Measurements from ENCODE around the gene SAP25. TPM values are rescaled to one million over a fixed set of nuclear protein-coding genes. Genes with fewer than 3 reads are reported as not detected.
"Not testable (repeated sequence)": the region's sequence is repeated elsewhere in the genome, so short reads cannot be mapped to it uniquely, and the experiment has no call there.

SAP25 gene
- total RNA-seq, 2 donors from 2014 or later, result 5.8 to 6.3 TPM

GRCh38 chr7:100555701-100556100 is 18.0 kb downstream of the SAP25 start:
- no peak overlapping the region for H3K27ac ChIP-seq (ENCODE audit: low read depth, low read length)
- TF ChIP-seq CTCF (conservative IDR thresholded peaks at IDR 0.05), result no peak
- H3K27ac Mint-ChIP-seq, result no peak overlapping the region
- no peak for DNase-seq
- no peaks in the 10 kb centered on the region for H3K9me3 Mint-ChIP-seq
- H3K9ac ChIP-seq (ENCODE audit: extremely low read depth, low read length, poor library complexity, severe bottlenecking), result no peak overlapping the region
- H3K4me1 ChIP-seq (ENCODE audit: control insufficient read depth, insufficient read depth, low read length), result no peaks in the 10 kb centered on the region
- no peak overlapping the region for H3K4me3 ChIP-seq (ENCODE audit: low read length)
- WGBS, 2 experiments (ENCODE audit: insufficient coverage in 1 of 2, insufficient read length in 1 of 2), result 88 to 95% methylated on average over 4 to 5 of the region's 5 CpGs
- H3K36me3 ChIP-seq (ENCODE audit: control insufficient read depth, insufficient read depth, low read length), result peaks cover 84% of the 10 kb centered on the region
- peaks cover 54% of the 10 kb centered on the region for H3K36me3 Mint-ChIP-seq (ENCODE audit: low read depth)
- H3K27me3 Mint-ChIP-seq (ENCODE audit: insufficient read depth), result no peaks in the 10 kb centered on the region
- no peak overlapping the region for H3K4me3 Mint-ChIP-seq
- H3K9me3 ChIP-seq (ENCODE audit: control insufficient read depth, low read length), result no peaks in the 10 kb centered on the region
- H3K4me1 Mint-ChIP-seq, result no peaks in the 10 kb centered on the region
- H3K27me3 ChIP-seq (ENCODE audit: control insufficient read depth, insufficient read depth, low read length, poor library complexity, severe bottlenecking), result no peaks in the 10 kb centered on the region

- Histone ChIP-seq H3K27me3 (ENCODE audit: control insufficient read depth, insufficient read depth, low read length, poor library complexity, severe bottlenecking) (no peaks in the 10 kb centered on the region), H3K9me3 (ENCODE audit: control insufficient read depth, low read length) (no peaks in the 10 kb centered on the region), H3K4me1 (ENCODE audit: control insufficient read depth, insufficient read depth, low read length) (no peaks in the 10 kb centered on the region), H3K36me3 (ENCODE audit: control insufficient read depth, insufficient read depth, low read length) (peaks cover 89% of the 10 kb centered on the region), H3K27ac (ENCODE audit: low read depth, low read length) (no peak overlapping the region), H3K4me3 (ENCODE audit: low read length) (no peak overlapping the region), H3K9ac (ENCODE audit: extremely low read depth, low read length, poor library complexity, severe bottlenecking) (no peak overlapping the region)
- Mint-ChIP-seq H3K27ac (peak overlapping the region; percentile 6), H3K27me3 (ENCODE audit: insufficient read depth) (no peaks in the 10 kb centered on the region), H3K4me3 (no peak overlapping the region), H3K36me3 (ENCODE audit: low read depth) (peaks cover 53% of the 10 kb centered on the region), H3K9me3 (no peaks in the 10 kb centered on the region), H3K4me1 (no peaks in the 10 kb centered on the region)
- DNase-seq, result no peak
- 91 to 96% methylated on average over 3 of the region's 3 CpGs for WGBS, 2 experiments (ENCODE audit: insufficient coverage in 1 of 2, insufficient read length in 1 of 2)
- no peak for TF ChIP-seq CTCF (conservative IDR thresholded peaks at IDR 0.05)
These were observed 20.7 kb downstream of the SAP25 start for GRCh38 chr7:100553032-100553431.

- peaks cover 3% of the 10 kb centered on the region for H3K4me1 ChIP-seq (ENCODE audit: control insufficient read depth, insufficient read depth, low read length)
- no peak overlapping the region for H3K27ac ChIP-seq (ENCODE audit: low read depth, low read length)
- H3K27ac Mint-ChIP-seq, result no peak overlapping the region
- no peaks in the 10 kb centered on the region for H3K27me3 Mint-ChIP-seq (ENCODE audit: insufficient read depth)
- H3K9me3 ChIP-seq (ENCODE audit: control insufficient read depth, low read length), result no peaks in the 10 kb centered on the region
- no peak overlapping the region for H3K4me3 Mint-ChIP-seq
- H3K9me3 Mint-ChIP-seq, result no peaks in the 10 kb centered on the region
- H3K4me1 Mint-ChIP-seq, result peaks cover 5% of the 10 kb centered on the region
- peaks cover 89% of the 10 kb centered on the region for H3K36me3 ChIP-seq (ENCODE audit: control insufficient read depth, insufficient read depth, low read length)
- H3K27me3 ChIP-seq (ENCODE audit: control insufficient read depth, insufficient read depth, low read length, poor library complexity, severe bottlenecking), result no peaks in the 10 kb centered on the region
- peaks cover 52% of the 10 kb centered on the region for H3K36me3 Mint-ChIP-seq (ENCODE audit: low read depth)
- no peak overlapping the region for H3K9ac ChIP-seq (ENCODE audit: extremely low read depth, low read length, poor library complexity, severe bottlenecking)
- no peak for TF ChIP-seq CTCF (conservative IDR thresholded peaks at IDR 0.05)
- 93 to 100% methylated on average over 2 of the region's 2 CpGs for WGBS, 2 experiments (ENCODE audit: insufficient coverage in 1 of 2, insufficient read length in 1 of 2)
- no peak for DNase-seq
- H3K4me3 ChIP-seq (ENCODE audit: low read length), result no peak overlapping the region
These were observed 21.2 kb downstream of the SAP25 start for GRCh38 chr7:100552532-100552931.

DNA sequence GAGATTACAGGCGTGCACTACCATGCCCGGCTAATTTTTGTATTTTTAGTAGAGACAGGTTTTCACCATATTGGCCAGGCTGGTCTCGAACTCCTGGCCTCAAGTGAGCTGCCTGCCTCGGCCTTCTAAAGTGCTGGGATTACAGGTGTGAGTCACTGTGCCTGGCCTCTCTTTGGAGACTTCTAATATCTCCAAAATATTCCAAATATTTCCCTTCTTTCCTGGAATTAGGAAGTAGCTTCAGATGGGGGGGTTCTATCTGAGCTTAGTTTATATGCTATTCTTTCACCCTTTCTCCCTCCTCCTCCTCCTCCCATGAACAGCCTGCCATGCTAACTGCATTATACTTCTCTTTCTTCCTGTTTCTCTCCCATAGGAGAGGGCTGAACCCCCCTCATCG is 25.3 kb downstream of the SAP25 start:
- Mint-ChIP-seq H3K36me3 (ENCODE audit: low read depth) (peaks cover 24% of the 10 kb centered on the region), H3K4me1 (peaks cover 45% of the 10 kb centered on the region)
- Histone ChIP-seq H3K36me3 (ENCODE audit: control insufficient read depth, insufficient read depth, low read length) (peaks cover 56% of the 10 kb centered on the region), H3K4me1 (ENCODE audit: control insufficient read depth, insufficient read depth, low read length) (peaks cover 34% of the 10 kb centered on the region)
- H3K9me3 ChIP-seq (ENCODE audit: control insufficient read depth, low read length); H3K27ac ChIP-seq (ENCODE audit: low read depth, low read length); H3K27me3 ChIP-seq (ENCODE audit: control insufficient read depth, insufficient read depth, low read length, poor library complexity, severe bottlenecking); DNase-seq; H3K4me3 Mint-ChIP-seq; H3K27me3 Mint-ChIP-seq (ENCODE audit: insufficient read depth); H3K27ac Mint-ChIP-seq; H3K9ac ChIP-seq (ENCODE audit: extremely low read depth, low read length, poor library complexity, severe bottlenecking); H3K9me3 Mint-ChIP-seq; H3K4me3 ChIP-seq (ENCODE audit: low read length): not testable (repeated sequence)
- WGBS, 2 experiments (ENCODE audit: insufficient coverage in 1 of 2, insufficient read length in 1 of 2), result 90 to 93% methylated on average over 3 to 5 of the region's 5 CpGs

Measured in endodermal cell (in vitro differentiated cells).